ENCODE results near the gene NCK2. TPM values are rescaled to one million over a fixed set of nuclear protein-coding genes. Genes with fewer than 3 reads are reported as not detected.

NCK2 gene
- polyA plus RNA-seq, 1 of the 3 experiments (the other 2 are of a cell fraction): 42.8 TPM

DNA sequence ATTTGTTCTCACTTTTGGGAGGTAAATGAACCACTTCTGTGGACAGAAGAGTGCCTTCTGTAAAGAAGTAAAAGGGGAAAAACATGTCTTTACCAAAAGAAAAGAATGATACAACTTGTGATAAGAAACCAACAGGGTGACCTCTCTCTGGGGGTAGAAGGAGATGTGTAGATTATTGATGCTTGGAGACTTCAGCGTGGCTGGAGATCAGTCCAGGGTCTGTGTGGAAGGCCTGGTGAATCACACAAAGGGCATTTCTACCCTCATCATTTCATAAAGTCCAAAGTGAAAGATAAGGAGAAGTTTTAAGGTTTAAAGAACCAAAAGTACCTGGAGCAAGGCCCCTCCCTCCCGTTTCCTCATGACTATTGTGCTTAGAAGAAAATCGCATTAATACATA lies 142.5 kb downstream of the NCK2 start (continued):
- TF ChIP-seq REST (IDR thresholded peaks at IDR 0.05; ENCODE audit: low read depth, low read length) (no peak), IRF3 (IDR thresholded peaks at IDR 0.05; ENCODE audit: low read depth, low read length) (no peak), USF1 (IDR thresholded peaks at IDR 0.05; ENCODE audit: borderline replicate concordance, low read depth) (no peak), RFX5 (IDR thresholded peaks at IDR 0.05; ENCODE audit: low read length) (no peak), SMC3 (IDR thresholded peaks at IDR 0.05; ENCODE audit: low read depth, low read length) (no peak)

DNA sequence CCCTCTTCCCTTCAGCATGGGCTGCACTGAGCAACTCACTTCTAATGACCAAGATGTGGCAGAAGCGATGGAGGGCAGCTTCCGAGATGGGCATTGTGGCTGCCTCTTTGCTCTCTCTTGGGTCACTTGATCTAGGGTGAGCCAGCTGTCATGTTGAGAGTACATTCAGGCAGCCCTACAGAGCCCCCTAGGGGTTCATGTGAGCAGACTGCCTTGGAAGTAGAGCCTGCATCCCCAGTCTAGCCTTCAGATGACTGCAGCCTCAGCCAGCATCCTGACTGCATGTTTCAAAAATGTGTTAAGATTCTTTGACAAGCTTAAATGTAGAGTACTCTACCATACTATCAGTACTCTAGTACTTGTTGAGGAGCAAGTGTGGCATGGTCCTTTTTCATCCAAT lies 143.9 kb downstream of the NCK2 start:
- ChIA-PET CTCF (no interaction called here), POLR2A (no interaction called here)
- H3K27me3 ChIP-seq (ENCODE audit: insufficient read depth): no peaks in the 10 kb centered on the region
- H3K4me2 ChIP-seq: no peak overlapping the region
- no peaks in the 10 kb centered on the region for H3F3A ChIP-seq (replicated peaks; ENCODE audit: insufficient read depth)
- no peak overlapping the region for H3K9ac ChIP-seq
- peaks cover 17% of the 10 kb centered on the region for H4K20me1 ChIP-seq (ENCODE audit: insufficient read depth)
- no peaks in the 10 kb centered on the region for H3K9me2 ChIP-seq
- WGBS (ENCODE audit: low lambda C conversion rate): no CpG with 5 or more reads among the region's 2 CpGs
- peaks cover 46% of the 10 kb centered on the region for H3K79me2 ChIP-seq (ENCODE audit: insufficient read depth)
- no peak overlapping the region for H3K27ac ChIP-seq (ENCODE audit: low read depth in 2 of 2, low read length in 1 of 2)
- H3K4me1 ChIP-seq (ENCODE audit: control insufficient read depth in 1 of 2, insufficient read depth in 2 of 2, low read depth in 1 of 2, low read length in 1 of 2): peaks cover 0 to 23% of the 10 kb centered on the region in 2 experiments; a peak in 2 of 4 replicates
- no peak for DNase-seq
- no peaks in the 10 kb centered on the region for H3K9me3 ChIP-seq
- H3K36me3 ChIP-seq (replicated peaks in 1 of 2; ENCODE audit: control insufficient read depth in 1 of 2, insufficient read depth in 2 of 2, low read length in 1 of 2): peaks cover 0 to 8% of the 10 kb centered on the region in 2 experiments
- TF ChIP-seq CTCF (IDR thresholded peaks at IDR 0.05) (peak; percentile 22; the same call in 1 of the 2 replicates), RFX5 (IDR thresholded peaks at IDR 0.05; ENCODE audit: low read length) (no peak)
- H3K4me3 ChIP-seq (ENCODE audit: low read depth in 2 of 2, low read length in 1 of 2): no peak overlapping the region
- H2AFZ ChIP-seq (ENCODE audit: low read depth): no peak overlapping the region

All from SK-N-SH (cell line).